Activated effector memory CD4-positive, alpha-beta T cell treated with Interleukin-2 at 50 U/mL for 16 hours (primary cell): ENCODE measurements around the gene CCDC12.

ENCODE experiments used
- DNase-seq: peaks from one replicate; pipeline ENCODE4 v3.0.0-alpha.2; 2020

CCDC12 gene

DNA sequence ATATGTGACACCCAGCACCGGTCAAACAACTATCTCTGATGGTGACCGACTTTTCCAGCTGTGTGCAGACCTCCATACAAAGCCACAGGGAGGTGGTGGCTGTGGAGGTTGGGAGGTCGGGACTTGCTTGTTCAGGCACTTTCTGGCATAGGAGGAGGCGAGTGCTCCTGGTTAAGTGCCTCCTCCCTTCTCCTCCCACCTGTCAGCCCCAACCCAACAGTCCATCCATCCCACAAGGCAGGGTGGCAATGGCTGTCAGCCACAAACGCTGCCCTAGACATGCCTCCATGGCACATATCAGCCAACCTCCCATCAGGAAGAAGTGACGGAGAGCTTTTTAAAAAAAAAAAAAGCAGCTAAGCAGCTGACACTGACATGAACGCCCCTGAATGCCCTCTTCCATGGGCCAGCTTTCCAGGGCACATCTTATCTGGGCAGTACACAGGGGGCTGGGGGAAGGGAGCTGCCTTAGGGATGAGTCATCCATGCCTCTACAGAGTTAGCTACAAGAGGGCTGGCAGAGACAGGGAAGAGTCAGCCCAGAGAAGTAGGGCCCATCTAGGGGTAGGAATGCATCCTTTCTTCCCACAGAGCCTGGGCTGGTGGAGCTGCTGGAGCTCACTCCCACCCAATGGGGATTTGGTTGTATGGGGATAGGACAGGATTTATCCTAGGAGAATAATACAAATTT is 41.2 kb downstream of the CCDC12 start:
- no peak for DNase-seq

DNA sequence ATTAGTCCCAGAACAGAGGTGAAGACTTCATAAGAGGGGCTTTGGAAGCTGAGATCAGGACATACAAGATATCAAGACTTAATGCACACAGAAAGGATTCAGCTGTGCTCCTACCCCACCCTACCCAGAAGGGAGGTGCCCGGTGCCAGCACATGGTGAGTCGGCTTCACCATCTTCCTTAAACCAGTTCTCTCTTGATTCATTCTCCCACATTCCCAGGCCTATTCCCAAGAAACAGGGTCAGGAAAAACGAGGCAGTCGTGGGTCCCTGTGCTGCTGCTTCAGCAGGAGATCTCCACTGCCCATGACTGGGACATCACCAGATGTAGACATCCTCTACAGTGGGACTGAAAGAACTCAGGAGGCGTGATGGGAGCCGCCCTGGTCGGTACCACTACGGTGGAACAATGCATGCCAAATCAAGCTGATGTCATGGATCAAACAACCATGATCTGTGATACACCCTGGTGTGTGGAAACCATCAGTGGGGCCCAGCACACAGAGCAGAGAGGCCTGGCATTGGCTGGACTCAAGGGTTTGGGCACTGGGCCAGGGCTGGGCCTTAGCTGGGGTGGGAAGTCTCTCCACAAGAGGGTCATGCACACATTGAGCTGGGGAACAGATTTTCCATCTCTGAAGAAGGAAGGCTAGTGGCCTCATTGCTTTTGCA is 41.9 kb downstream of the CCDC12 start:
- DNase-seq = no peak

DNA sequence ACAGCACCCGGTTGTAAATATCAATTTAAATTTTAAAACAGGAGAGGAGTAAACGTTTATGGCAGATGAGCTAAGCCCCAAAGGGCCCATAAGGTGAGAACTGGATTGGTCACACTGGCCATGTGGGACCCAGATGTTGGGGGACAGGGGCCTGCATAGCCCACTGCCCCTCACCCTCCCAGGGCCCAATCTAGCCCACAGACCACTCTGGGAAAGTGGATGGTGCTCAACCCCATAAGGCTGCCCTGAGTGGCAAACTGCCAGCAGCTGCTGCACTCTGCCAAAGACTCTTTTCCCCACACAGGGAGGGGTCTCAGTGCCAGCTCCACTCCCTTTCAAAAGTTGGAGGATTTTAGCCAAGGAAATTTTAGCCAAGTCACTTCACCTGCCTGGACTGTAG is 42.5 kb downstream of the CCDC12 start:
- DNase-seq = no peak

- DNase-seq = no peak
These were observed 43.3 kb downstream of the CCDC12 start for GRCh38 chr3:46933261-46933660.

GRCh38 chr3:46932455-46933225 is 43.9 kb downstream of the CCDC12 start:
- no peak for DNase-seq

DNA sequence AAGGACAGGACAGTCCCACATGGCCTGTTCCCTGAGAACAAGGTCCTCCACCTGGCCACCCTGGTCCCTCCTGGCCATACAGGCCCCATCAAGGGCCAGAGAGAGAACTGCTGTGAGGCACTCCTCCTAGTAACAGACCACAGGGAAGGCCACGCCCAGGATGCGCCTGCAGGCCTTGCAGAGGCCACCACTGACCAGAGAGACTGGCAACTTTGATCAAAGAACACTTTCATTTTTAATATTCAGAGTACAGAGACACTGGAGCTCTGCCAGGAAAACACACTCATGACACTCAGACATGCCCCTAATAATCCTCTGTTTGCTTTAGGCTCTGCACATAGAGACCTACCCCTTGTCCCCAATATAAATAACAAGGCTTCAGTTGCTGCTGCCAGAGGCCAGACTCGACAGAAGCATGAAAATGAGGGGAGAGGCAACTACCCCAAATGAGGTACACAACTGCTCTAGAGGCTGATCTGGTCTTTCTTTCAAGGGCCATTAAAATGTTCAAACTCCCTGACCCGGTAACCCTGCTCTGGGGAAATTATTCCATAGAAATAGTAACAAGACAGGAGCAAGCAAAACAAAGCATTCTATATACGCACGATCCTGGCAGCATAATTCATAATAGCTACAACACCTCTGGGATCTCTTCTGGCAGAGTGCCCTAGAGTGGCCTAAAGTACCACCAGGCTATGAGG is 44.8 kb downstream of the CCDC12 start:
- DNase-seq = no peak

- no peak for DNase-seq
These were observed 45.6 kb downstream of the CCDC12 start for GRCh38 chr3:46930945-46931403.

DNA sequence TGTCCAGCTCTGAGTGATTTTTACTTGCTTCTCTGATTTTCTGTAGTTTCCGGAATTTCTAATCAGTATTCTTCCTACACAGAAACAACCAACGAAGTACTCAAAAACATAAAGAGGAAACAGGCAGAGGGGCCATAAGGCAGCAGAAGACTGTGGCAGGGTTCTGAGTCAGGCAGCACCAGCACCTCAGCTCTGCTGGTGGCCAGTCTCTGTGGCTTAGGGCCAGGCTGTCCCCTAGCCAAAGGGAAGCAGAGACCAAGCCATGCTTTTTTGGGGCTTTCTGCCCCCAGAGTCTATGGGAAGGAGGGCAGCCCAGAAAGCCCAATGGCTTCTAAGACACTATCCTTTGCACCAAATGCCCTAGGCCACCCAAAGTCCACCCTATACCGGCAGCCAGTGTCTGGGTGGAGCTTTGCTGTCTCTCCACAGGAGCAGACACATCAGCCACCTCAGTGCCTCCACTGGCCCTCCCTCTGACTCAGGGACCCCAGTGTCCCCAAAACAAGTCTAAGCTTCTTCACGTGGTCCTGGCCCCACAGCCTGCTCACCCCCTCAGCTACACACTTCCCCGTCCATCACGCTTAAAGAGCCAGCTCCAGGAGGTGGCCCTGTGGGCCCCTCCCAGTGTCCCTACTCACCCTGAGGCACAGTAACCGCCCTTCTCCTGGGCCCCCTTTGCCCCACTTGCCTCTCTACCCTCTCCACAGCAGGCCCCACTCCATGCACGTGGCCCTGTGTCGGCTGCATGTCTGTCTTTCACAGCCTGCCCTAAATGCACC is 46.2 kb downstream of the CCDC12 start:
- DNase-seq = no peak

GRCh38 chr3:46929324-46929723 is 47.2 kb downstream of the CCDC12 start:
- no peak for DNase-seq

DNA sequence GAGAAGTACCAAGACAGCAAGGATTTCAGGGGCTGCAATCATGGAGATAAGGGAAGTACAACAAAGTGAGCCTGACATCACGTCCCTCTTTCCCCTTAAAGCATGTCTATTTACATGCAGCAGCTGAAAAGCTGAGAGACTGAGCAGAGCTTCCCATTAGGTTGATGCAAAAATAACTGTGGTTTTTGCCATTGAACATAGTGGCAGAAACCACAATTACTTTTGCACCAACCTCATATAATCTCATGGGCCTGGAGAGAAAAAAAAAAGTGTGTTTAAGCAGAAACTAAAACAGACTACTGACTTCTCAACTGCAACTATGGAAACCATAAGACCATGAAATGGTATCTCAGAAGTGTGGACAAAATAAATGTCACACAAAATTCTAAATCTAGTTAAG is 48.3 kb downstream of the CCDC12 start:
- no peak for DNase-seq

GRCh38 chr3:46927718-46928073 is 48.8 kb downstream of the CCDC12 start:
- no peak for DNase-seq

GRCh38 chr3:46926871-46927717 is 49.5 kb downstream of the CCDC12 start:
- DNase-seq = peak; percentile 29

DNA sequence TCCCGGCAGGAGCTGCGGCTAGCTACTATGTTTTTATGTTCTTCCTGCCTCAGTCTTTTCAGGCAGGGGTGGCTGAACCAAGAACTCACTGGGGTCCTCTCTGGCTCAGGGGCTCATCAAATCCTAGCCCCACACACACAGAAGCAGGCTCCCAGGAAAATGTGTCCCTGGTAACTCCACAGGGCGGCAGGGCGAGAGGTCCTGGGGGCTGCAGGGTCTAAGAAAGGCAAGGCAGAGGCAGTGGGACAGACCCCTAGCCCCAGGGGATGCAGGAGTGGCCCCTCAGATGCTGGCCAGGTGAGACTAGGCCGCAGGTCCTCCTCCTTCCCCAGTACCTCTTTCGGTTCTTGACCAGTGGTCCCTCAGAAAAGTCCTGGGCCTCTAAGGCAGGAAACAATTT is 50.1 kb downstream of the CCDC12 start:
- DNase-seq = no peak

DNA sequence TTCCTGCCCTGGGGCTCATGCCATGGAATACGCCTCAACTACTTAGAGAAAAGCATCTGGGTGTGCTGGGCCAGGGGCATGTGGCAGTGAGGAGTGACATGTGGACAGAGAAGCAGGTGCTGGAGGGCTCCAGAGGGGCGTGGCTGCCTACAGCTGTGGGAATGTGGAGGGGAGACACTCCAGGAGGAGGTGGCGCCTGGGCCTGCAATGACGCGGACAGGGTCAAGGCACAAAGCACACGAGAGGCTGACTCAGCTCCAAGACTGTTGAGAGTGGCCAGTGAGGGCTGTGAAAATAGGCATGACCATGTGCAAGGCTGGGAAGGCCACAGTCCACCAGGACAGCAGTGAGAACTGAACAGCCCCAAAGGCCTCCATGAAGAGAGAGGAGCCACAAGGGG is 50.5 kb downstream of the CCDC12 start:
- DNase-seq = no peak

DNA sequence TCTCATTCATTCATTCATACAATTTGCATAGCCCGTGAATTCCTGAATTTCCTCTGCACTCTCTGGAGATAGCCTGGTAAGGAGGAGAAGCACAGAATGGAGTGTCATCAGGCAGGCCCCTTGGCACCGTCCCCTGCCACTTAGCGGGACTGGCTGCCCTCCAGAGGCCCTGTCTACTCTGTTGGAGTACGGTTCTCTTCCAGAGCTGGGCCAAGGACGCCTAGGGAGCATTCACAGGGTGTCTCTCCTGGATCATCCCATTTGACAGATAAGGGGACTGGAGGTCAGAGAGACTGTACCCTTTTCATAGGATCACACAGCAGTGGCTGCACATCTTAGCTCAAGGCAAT is 51.0 kb downstream of the CCDC12 start:
- DNase-seq = no peak

GRCh38 chr3:46924921-46925584 is 51.5 kb downstream of the CCDC12 start:
- DNase-seq = no peak

DNA sequence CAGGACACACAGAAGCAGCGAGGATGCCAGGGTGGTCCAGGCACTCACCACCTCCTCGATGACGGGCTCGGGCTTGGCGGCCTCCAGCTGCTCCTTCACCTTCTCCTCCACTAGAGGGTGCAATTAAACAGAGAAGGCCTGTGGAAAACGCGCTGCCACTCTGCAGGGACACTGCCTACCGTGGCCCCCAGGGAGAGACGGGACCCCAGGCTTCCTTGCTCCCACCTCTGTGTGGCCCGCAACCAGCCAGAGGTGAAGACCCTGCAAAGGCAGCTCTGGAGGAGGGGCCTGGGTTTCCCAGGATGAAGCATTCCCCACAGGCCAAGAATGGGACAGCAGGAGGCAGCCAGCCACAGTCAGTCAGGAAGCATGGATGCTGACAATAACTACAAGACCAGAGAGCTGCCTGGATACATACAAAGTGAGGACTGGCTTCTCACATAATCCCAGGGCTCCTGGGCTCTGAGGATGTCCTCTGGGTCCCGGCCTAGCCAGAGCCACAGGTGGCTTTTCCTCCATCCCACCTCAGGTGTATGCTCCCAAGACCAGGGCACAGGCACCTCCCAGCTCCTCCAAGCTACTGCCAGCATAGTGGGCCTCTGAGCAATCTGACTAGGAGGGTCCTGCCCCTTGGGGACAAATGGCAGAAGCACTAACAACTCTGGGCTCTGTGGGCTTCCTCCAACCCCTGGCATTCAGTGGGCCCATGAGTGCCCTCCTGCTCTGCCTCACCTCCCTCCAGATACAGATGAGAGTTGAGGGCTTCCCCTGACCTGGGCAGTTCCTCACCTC is 52.8 kb downstream of the CCDC12 start:
- no peak for DNase-seq

DNA sequence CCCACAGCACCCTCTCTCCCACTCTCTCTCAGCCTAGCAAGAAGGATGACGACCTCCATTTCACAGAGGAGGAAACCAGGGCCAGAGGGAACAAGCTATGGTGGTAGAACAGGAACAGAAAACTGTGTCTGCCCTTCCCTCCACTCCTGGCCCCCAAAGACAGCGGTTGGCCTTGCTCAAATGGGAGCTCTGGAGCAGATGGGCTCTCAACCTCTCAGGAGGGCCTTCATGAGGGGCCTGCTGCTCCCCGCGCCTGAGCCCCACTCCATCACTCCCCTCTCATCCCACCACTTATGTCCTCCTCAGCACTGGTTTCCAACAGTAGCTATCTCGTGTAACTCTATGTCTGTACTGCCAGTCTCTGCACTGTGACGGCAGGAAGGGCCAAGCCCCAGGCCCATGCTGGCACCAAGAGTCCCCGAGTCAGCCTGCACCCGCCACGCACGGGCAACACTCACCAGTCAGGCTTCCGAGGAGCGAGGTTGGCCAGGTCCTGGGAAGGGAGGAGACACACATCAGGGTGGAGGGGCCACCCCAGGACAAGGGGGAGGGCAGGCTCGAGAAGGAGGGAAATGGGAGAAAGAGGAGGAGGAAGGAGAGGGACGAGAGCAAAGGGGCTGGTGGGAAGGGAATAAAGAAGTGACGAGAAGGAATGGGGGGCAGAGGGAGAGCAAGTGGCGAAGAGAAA is 53.5 kb downstream of the CCDC12 start:
- DNase-seq = no peak

GRCh38 chr3:46922426-46922825 is 54.1 kb downstream of the CCDC12 start:
- no peak for DNase-seq

DNA sequence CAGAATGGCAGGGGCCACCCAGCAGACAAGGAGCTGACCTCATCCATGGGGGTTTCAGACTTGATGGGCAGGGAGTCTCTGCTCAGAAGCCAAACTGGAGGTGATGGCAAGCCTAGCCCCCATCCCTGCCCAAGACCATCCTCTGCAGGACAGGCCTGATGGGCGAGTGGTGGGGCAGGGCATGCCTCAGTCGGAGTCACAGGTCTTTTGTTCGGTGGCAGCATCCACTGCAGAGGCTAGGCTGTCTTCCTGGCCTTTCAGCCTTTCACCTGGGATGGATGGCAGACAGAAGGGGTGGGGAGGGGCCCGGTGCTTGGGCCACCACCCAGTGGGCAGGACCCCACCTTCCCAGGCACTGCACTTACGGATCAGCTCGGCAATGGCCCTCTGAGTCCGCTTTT is 54.7 kb downstream of the CCDC12 start:
- DNase-seq = no peak
